Mesenchymal stem cell (in vitro differentiated cells and primary cell): Measurements from ENCODE around the gene CNIH4.

Source experiments
- DNase-seq: peaks from one replicate; pipeline ENCODE4 v3.0.0-alpha.2; 2013
- H2AFZ ChIP-seq: one replicate; pipeline ENCODE4 v1.6.1; 2013; ENCODE audit warnings: low read depth, mild to moderate bottlenecking, control low read depth, inconsistent platforms, low read length, moderate library complexity
- H2AK5ac ChIP-seq: 2 replicates; pipeline ENCODE4 v1.6.1; 2013; ENCODE audit warnings: low read length, moderate library complexity, mild to moderate bottlenecking, inconsistent platforms; ENCODE audit not compliant: severe bottlenecking
- H2BK120ac ChIP-seq: one replicate; pipeline ENCODE4 v1.6.1; 2013; ENCODE audit warnings: low read depth, mild to moderate bottlenecking, inconsistent platforms, low read length, moderate library complexity
- H2BK12ac ChIP-seq, 2 experiments: one replicate each; pipeline ENCODE4 v1.6.1; 2013; ENCODE audit warnings: inconsistent platforms in 2 of 2, low read length in 2 of 2, mild to moderate bottlenecking in 2 of 2, moderate library complexity in 2 of 2, control low read depth in 1 of 2
- H2BK15ac ChIP-seq: one replicate; pipeline ENCODE4 v1.6.1; 2013; ENCODE audit warnings: mild to moderate bottlenecking, low read depth, inconsistent platforms; ENCODE audit not compliant: poor library complexity, severe bottlenecking
- H2BK5ac ChIP-seq: 2 replicates; pipeline ENCODE4 v1.6.1; 2013; ENCODE audit warnings: low read depth, mild to moderate bottlenecking, low read length, control low read depth, inconsistent platforms; ENCODE audit not compliant: poor library complexity, severe bottlenecking
- H3K14ac ChIP-seq, 2 experiments: one replicate each; pipeline ENCODE4 v1.6.1; 2013; ENCODE audit warnings: inconsistent platforms in 2 of 2, low read length in 2 of 2, control low read depth in 1 of 2, mild to moderate bottlenecking in 1 of 2, moderate library complexity in 1 of 2
- H3K18ac ChIP-seq, 2 experiments: one replicate each; pipeline ENCODE4 v1.6.1; 2013; ENCODE audit warnings: inconsistent platforms in 2 of 2, low read length in 2 of 2, control low read depth in 1 of 2, low read depth in 1 of 2, mild to moderate bottlenecking in 1 of 2
- H3K23ac ChIP-seq, 2 experiments: one replicate each; pipeline ENCODE4 v1.6.1; 2013; ENCODE audit warnings: inconsistent platforms in 2 of 2, low read length in 2 of 2, mild to moderate bottlenecking in 2 of 2, moderate library complexity in 2 of 2, control low read depth in 1 of 2
- H3K27ac ChIP-seq: 2 replicates; pipeline ENCODE4 v1.5.1; 2013; ENCODE audit warnings: mild to moderate bottlenecking, moderate library complexity, low read length, control low read depth, inconsistent platforms; ENCODE audit not compliant: poor library complexity, severe bottlenecking
- H3K27me3 ChIP-seq, 2 experiments: 2 replicates each; pipeline versions ENCODE4 v1.6.1 to v1.7.0; 2013; ENCODE audit warnings: low read length in 2 of 2, mild to moderate bottlenecking in 2 of 2, moderate library complexity in 2 of 2, control low read depth in 1 of 2, inconsistent platforms in 1 of 2; ENCODE audit not compliant: control insufficient read depth in 1 of 2, insufficient read depth in 1 of 2
- H3K36me3 ChIP-seq, 2 experiments: 2 replicates each; pipeline versions ENCODE4 v1.6.1 to v1.7.0; 2013; ENCODE audit warnings: low read length in 2 of 2, control low read depth in 1 of 2, inconsistent platforms in 1 of 2, low read depth in 1 of 2, mild to moderate bottlenecking in 1 of 2; ENCODE audit not compliant: insufficient read depth in 2 of 2, control insufficient read depth in 1 of 2
- H3K4ac ChIP-seq, 2 experiments: one replicate each; pipeline ENCODE4 v1.6.1; 2013; ENCODE audit warnings: inconsistent platforms in 2 of 2, low read length in 2 of 2, mild to moderate bottlenecking in 2 of 2, moderate library complexity in 2 of 2, control low read depth in 1 of 2, low read depth in 1 of 2
- H3K4me1 ChIP-seq: 2 replicates; pipeline ENCODE4 v1.6.1; 2013; ENCODE audit warnings: low read depth, low read length, control low read depth; ENCODE audit not compliant: control insufficient read depth, insufficient read depth
- H3K4me2 ChIP-seq: 2 replicates; pipeline ENCODE4 v1.6.1; 2013; ENCODE audit warnings: low read length, mild to moderate bottlenecking, inconsistent platforms; ENCODE audit not compliant: poor library complexity, severe bottlenecking
- H3K4me3 ChIP-seq, 2 experiments: 2 replicates each; pipeline versions ENCODE4 v1.5.1 to v1.7.0; 2013; ENCODE audit warnings: low read length in 2 of 2, mild to moderate bottlenecking in 2 of 2, control low read depth in 1 of 2, low read depth in 1 of 2; ENCODE audit not compliant: insufficient read depth in 1 of 2
- H3K79me1 ChIP-seq: replicated peaks from 2 replicates; pipeline ENCODE4 v1.6.1; 2013; ENCODE audit warnings: mild to moderate bottlenecking, control low read depth, low read length, inconsistent platforms; ENCODE audit not compliant: poor library complexity, severe bottlenecking
- H3K9ac ChIP-seq: 2 replicates; pipeline ENCODE4 v1.7.0; 2013; ENCODE audit warnings: mild to moderate bottlenecking, low read length, moderate library complexity
- H3K9me3 ChIP-seq: 2 replicates; pipeline ENCODE4 v1.7.0; 2013; ENCODE audit warnings: mild to moderate bottlenecking, low read length; ENCODE audit not compliant: control insufficient read depth
- H4K8ac ChIP-seq: one replicate; pipeline ENCODE4 v1.6.1; 2013; ENCODE audit warnings: inconsistent platforms, mild to moderate bottlenecking, low read length, moderate library complexity
- H4K91ac ChIP-seq: one replicate; pipeline ENCODE4 v1.6.1; 2013; ENCODE audit warnings: mild to moderate bottlenecking, low read length, inconsistent platforms
- WGBS: methylation state at CpG from one replicate; pipeline ENCODE4 v1.1.7; 2013; ENCODE audit warnings: mixed read lengths; 5-methylcytosine and 5-hydroxymethylcytosine counted together

Gene CNIH4

GRCh38 chr1:224392411-224393249 lies 36.0 kb downstream of the CNIH4 start:
- Histone ChIP-seq H2AFZ (no peak overlapping the region), H3K4me3 (no peak overlapping the region), H3K4ac (no peak overlapping the region), H2BK5ac (no peak overlapping the region), H3K18ac (no peak overlapping the region), H3K27me3 (no peaks in the 10 kb centered on the region), H2BK120ac (no peak overlapping the region), H3K4me1 (no peaks in the 10 kb centered on the region), H3K79me1 (peaks cover 13% of the 10 kb centered on the region), H3K27ac (no peak overlapping the region), H4K91ac (no peak overlapping the region), H3K36me3 (peaks cover 25 to 98% of the 10 kb centered on the region in 2 experiments), H2BK15ac (no peak overlapping the region), H3K9ac (no peak overlapping the region), H3K23ac (no peak overlapping the region), H4K8ac (no peak overlapping the region), H2AK5ac (no peak overlapping the region), H2BK12ac (no peak overlapping the region), H3K9me3 (no peaks in the 10 kb centered on the region), H3K14ac (no peak overlapping the region), H3K4me2 (no peak overlapping the region)
- 96% methylated on average over 3 of the region's 4 CpGs for WGBS
- DNase-seq, result peak; percentile 32

GRCh38 chr1:224393294-224393693 lies 36.6 kb downstream of the CNIH4 start:
- H2BK5ac ChIP-seq, result no peak overlapping the region
- H4K8ac ChIP-seq, result no peak overlapping the region
- no peak overlapping the region for H4K91ac ChIP-seq
- no peak overlapping the region for H2BK120ac ChIP-seq
- H3K4me1 ChIP-seq, result no peaks in the 10 kb centered on the region
- no peak overlapping the region for H2AK5ac ChIP-seq
- no peak overlapping the region for H3K9ac ChIP-seq
- H2BK15ac ChIP-seq, result no peak overlapping the region
- DNase-seq, result no peak
- no peak overlapping the region for H3K14ac ChIP-seq
- WGBS, result no CpG with 5 or more reads among the region's 3 CpGs
- H3K36me3 ChIP-seq, result peaks cover 25 to 98% of the 10 kb centered on the region in 2 experiments
- H3K23ac ChIP-seq, result no peak overlapping the region
- no peak overlapping the region for H3K4ac ChIP-seq
- no peak overlapping the region for H3K4me2 ChIP-seq
- no peak overlapping the region for H3K18ac ChIP-seq
- H3K27me3 ChIP-seq, result no peaks in the 10 kb centered on the region
- no peak overlapping the region for H3K4me3 ChIP-seq
- no peak overlapping the region for H2BK12ac ChIP-seq
- peaks cover 11% of the 10 kb centered on the region for H3K79me1 ChIP-seq
- H2AFZ ChIP-seq, result no peak overlapping the region
- H3K27ac ChIP-seq, result no peak overlapping the region
- H3K9me3 ChIP-seq, result no peaks in the 10 kb centered on the region

- no peak overlapping the region for H2AK5ac ChIP-seq
- H2BK12ac ChIP-seq, result no peak overlapping the region
- H4K91ac ChIP-seq, result no peak overlapping the region
- H2AFZ ChIP-seq, result no peak overlapping the region
- H3K4me3 ChIP-seq, result no peak overlapping the region
- no peak overlapping the region for H4K8ac ChIP-seq
- H2BK5ac ChIP-seq, result no peak overlapping the region
- no peak overlapping the region for H3K4me2 ChIP-seq
- no peak for DNase-seq
- no peaks in the 10 kb centered on the region for H3K9me3 ChIP-seq
- H2BK120ac ChIP-seq, result no peak overlapping the region
- no peak overlapping the region for H3K23ac ChIP-seq
- H2BK15ac ChIP-seq, result no peak overlapping the region
- peaks cover 21 to 98% of the 10 kb centered on the region in 2 experiments for H3K36me3 ChIP-seq
- H3K18ac ChIP-seq, result no peak overlapping the region
- H3K4ac ChIP-seq, result no peak overlapping the region
- no peak overlapping the region for H3K27ac ChIP-seq
- WGBS, result no CpG with 5 or more reads among the region's 1 CpG
- peaks cover 7% of the 10 kb centered on the region for H3K79me1 ChIP-seq
- no peaks in the 10 kb centered on the region for H3K27me3 ChIP-seq
- no peak overlapping the region for H3K9ac ChIP-seq
- H3K4me1 ChIP-seq, result no peaks in the 10 kb centered on the region
- H3K14ac ChIP-seq, result no peak overlapping the region
Measured at GRCh38 chr1:224399887-224400286, 43.2 kb downstream of the CNIH4 start.

GRCh38 chr1:224402472-224403036 lies 45.9 kb downstream of the CNIH4 start:
- Histone ChIP-seq H3K18ac (no peak overlapping the region), H4K91ac (no peak overlapping the region), H2BK5ac (no peak overlapping the region), H2AK5ac (no peak overlapping the region), H3K9ac (no peak overlapping the region), H3K14ac (no peak overlapping the region), H2BK12ac (no peak overlapping the region), H3K79me1 (peaks cover 7% of the 10 kb centered on the region), H2BK120ac (no peak overlapping the region), H3K27me3 (no peaks in the 10 kb centered on the region), H3K4me3 (no peak overlapping the region), H3K27ac (no peak overlapping the region), H2BK15ac (no peak overlapping the region), H3K9me3 (no peaks in the 10 kb centered on the region), H3K4me1 (peaks cover under 1% of the 10 kb centered on the region), H2AFZ (no peak overlapping the region), H4K8ac (no peak overlapping the region), H3K36me3 (peaks cover 17 to 95% of the 10 kb centered on the region in 2 experiments), H3K4me2 (no peak overlapping the region), H3K4ac (no peak overlapping the region), H3K23ac (no peak overlapping the region)
- DNase-seq, result no peak
- WGBS, result no CpG with 5 or more reads among the region's 1 CpG
